Endodermal cell (in vitro differentiated cells): Measurements from ENCODE around the gene AFTPH. TPM values are rescaled to one million over a fixed set of nuclear protein-coding genes. Genes with fewer than 3 reads are reported as not detected.

ENCODE experiments used
- DNase-seq: peaks from one replicate; pipeline ENCODE4 v3.0.0-alpha.2; 2017
- H3K27ac ChIP-seq: 2 replicates; pipeline ENCODE4 v1.5.1; 2013; ENCODE audit warnings: mild to moderate bottlenecking, low read depth, low read length, moderate library complexity
- H3K27me3 ChIP-seq: 2 replicates; pipeline ENCODE4 v1.6.1; 2013; ENCODE audit warnings: mild to moderate bottlenecking, low read length, moderate library complexity; ENCODE audit not compliant: insufficient read depth, control insufficient read depth, poor library complexity, severe bottlenecking
- H3K36me3 ChIP-seq: 2 replicates; pipeline ENCODE4 v1.7.0; 2013; ENCODE audit warnings: mild to moderate bottlenecking, low read length, moderate library complexity; ENCODE audit not compliant: control insufficient read depth, insufficient read depth
- H3K4me1 ChIP-seq: one replicate; pipeline ENCODE4 v1.7.0; 2013; ENCODE audit warnings: low read length; ENCODE audit not compliant: control insufficient read depth, insufficient read depth
- H3K4me3 ChIP-seq: 2 replicates; pipeline ENCODE4 v1.5.1; 2013; ENCODE audit warnings: mild to moderate bottlenecking, low read length, moderate library complexity
- H3K9ac ChIP-seq: 2 replicates; pipeline ENCODE4 v1.6.1; 2013; ENCODE audit warnings: mild to moderate bottlenecking, low read length, moderate library complexity; ENCODE audit not compliant: poor library complexity, severe bottlenecking; ENCODE audit errors: extremely low read depth
- H3K9me3 ChIP-seq: 2 replicates; pipeline ENCODE4 v1.6.1; 2013; ENCODE audit warnings: mild to moderate bottlenecking, low read length, moderate library complexity; ENCODE audit not compliant: control insufficient read depth
- H3K27ac Mint-ChIP-seq: 2 replicates; pipeline ENCODE4 v1.8.0; 2020; ENCODE audit warnings: mixed read lengths
- H3K27me3 Mint-ChIP-seq: 2 replicates; pipeline ENCODE4 v1.8.0; 2021; ENCODE audit warnings: mild to moderate bottlenecking, mixed read lengths; ENCODE audit not compliant: insufficient read depth
- H3K36me3 Mint-ChIP-seq: 2 replicates; pipeline ENCODE4 v1.8.0; 2020; ENCODE audit warnings: low read depth, mixed read lengths
- H3K4me1 Mint-ChIP-seq: 2 replicates; pipeline ENCODE4 v1.8.0; 2020; ENCODE audit warnings: mixed read lengths
- H3K4me3 Mint-ChIP-seq: 2 replicates; pipeline ENCODE4 v1.8.0; 2020; ENCODE audit warnings: mild to moderate bottlenecking, moderate library complexity, mixed read lengths
- H3K9me3 Mint-ChIP-seq: 2 replicates; pipeline ENCODE4 v1.8.0; 2020; ENCODE audit warnings: mild to moderate bottlenecking, mixed read lengths
- WGBS, 2 experiments: methylation state at CpG; one replicate each; pipeline versions ENCODE4 v1.1.5 to v1.1.7; 2013; ENCODE audit warnings: missing lambda C conversion rate in 2 of 2, mixed read lengths in 1 of 2; ENCODE audit not compliant: insufficient coverage in 1 of 2, insufficient read length in 1 of 2; 5-methylcytosine and 5-hydroxymethylcytosine counted together
- total RNA-seq, 2 donors: library from RNA; stranded (reverse); fragmentation: NEBNext Ultra II Directional in 1 of 2; extraction: Animal tissue kit (Norgen Biotek cat#: 25700) in 1 of 2; gene quantifications; 2 replicates in 1 of 2; 3 replicates in 1 of 2; pipeline ENCODE4 v1.2.1, GENCODE V29; 2021
- TF ChIP-seq, protein P1 (sequence below): fragments of 200-600 bp; sonication (generic); conservative IDR thresholded peaks from 2 replicates; pipeline ENCODE4 v1.5.0; 2021; ENCODE audit warnings: antibody characterized with exemption, mild to moderate bottlenecking

The AFTPH gene
- total RNA-seq, 2 donors from 2014 or later, result 13.7 to 21.5 TPM

DNA sequence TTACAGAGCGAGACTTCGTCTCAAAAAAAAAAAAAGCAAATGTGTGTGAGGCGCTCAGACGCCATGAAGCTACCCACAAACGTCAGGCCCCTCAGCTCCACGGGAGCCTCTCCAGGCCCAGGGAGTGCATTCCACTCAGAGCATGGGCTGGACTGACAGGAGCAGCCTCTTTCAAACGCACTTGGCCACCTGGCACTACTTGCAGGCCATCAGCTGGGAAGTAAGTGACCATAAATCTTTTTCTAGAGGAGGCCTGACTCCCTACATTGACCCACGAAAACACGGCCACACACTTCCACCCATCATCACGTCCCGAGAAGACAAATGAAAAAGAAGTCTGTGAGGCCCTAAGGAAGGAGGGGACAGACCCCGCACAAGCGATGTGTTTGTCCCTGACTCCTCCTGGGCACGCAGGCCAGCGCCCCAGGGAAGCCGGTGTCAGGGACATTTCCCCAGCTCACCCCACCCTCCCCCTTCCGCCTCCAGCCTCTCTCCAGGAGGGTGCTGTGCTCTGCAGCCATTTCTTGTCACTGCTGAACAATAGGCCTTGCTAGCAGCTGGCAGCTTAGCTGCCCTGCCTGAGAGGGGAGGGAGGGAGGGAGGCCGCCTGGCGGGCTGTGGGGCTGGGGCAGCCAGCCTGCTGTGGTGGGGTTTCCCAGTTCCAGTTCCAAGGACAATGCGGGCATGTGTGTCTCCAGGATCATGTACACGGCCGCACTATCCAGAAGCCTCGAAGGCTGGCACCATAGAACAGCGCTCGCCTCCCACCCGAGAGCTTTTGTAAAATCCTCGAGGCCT is 103.0 kb downstream of the AFTPH start:
- Histone ChIP-seq H3K9me3 (no peaks in the 10 kb centered on the region), H3K36me3 (peaks cover 12% of the 10 kb centered on the region), H3K9ac (no peak overlapping the region), H3K4me1 (peaks cover 6% of the 10 kb centered on the region), H3K4me3 (no peak overlapping the region), H3K27ac (peak overlapping the region; percentile 93), H3K27me3 (no peaks in the 10 kb centered on the region)
- 72 to 76% methylated on average over 16 to 27 of the region's 27 CpGs for WGBS, 2 experiments
- TF ChIP-seq, protein P1, sequence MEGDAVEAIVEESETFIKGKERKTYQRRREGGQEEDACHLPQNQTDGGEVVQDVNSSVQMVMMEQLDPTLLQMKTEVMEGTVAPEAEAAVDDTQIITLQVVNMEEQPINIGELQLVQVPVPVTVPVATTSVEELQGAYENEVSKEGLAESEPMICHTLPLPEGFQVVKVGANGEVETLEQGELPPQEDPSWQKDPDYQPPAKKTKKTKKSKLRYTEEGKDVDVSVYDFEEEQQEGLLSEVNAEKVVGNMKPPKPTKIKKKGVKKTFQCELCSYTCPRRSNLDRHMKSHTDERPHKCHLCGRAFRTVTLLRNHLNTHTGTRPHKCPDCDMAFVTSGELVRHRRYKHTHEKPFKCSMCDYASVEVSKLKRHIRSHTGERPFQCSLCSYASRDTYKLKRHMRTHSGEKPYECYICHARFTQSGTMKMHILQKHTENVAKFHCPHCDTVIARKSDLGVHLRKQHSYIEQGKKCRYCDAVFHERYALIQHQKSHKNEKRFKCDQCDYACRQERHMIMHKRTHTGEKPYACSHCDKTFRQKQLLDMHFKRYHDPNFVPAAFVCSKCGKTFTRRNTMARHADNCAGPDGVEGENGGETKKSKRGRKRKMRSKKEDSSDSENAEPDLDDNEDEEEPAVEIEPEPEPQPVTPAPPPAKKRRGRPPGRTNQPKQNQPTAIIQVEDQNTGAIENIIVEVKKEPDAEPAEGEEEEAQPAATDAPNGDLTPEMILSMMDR, result peak; percentile 21
- Mint-ChIP-seq H3K4me1 (peaks cover 30% of the 10 kb centered on the region), H3K27ac (no peak overlapping the region), H3K9me3 (no peaks in the 10 kb centered on the region), H3K4me3 (no peak overlapping the region), H3K27me3 (no peaks in the 10 kb centered on the region), H3K36me3 (peaks cover 7% of the 10 kb centered on the region)
- peak; percentile 81 for DNase-seq

DNA sequence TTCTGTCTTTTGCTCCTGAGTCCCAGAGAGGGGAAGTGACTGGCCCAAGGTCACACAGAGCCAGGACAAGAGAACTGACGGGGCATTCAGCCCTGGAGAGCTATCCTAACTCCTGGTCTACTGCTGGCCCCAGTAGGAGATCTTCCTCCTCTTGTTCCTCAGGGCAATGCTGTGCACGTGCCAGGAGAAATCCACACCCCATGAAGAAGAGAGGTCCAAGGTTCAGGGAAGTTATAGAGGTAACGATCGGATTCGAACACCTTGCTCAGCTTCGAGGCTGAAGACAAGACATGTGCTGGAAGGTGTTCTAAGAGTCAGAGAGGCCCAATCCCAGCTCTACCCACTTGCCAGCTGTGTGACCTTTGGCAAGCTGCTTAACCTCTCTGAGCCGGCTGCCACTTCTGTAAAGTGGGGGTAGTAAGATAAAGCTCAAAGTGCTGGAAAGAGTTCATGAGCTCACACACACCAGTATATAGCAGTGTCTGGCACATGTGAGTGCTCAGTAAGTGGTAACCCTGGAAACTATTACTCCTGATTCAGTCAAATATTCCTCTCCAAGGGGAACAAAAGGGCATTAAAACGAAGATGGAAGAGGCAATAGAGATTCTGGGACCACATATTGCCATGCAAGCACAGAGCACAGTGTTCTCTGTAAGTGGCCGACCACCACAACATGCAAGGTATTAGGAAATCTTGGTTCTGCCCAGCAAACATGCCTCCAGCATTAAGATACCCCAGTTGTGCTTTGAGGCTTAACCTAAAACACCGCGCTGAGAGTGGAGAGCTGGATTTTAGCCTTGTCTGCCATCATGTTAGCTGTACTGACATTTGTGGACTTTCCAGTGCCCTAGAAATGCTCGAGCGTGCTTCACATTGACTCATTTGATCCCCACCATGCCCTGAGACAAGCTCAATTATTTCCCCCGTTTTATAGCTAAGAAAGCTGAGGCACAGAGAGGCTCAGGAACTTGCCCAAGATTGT is 104.0 kb downstream of the AFTPH start:
- peaks cover 22% of the 10 kb centered on the region for H3K36me3 ChIP-seq
- no peak overlapping the region for H3K4me3 ChIP-seq
- H3K27me3 ChIP-seq, result no peaks in the 10 kb centered on the region
- H3K9ac ChIP-seq, result no peak overlapping the region
- peak overlapping the region; percentile 93 for H3K27ac ChIP-seq
- peaks cover 6% of the 10 kb centered on the region for H3K4me1 ChIP-seq
- 94 to 96% methylated on average over 13 to 14 of the region's 14 CpGs for WGBS, 2 experiments
- Mint-ChIP-seq H3K4me1 (peaks cover 26% of the 10 kb centered on the region), H3K27me3 (no peaks in the 10 kb centered on the region), H3K9me3 (no peaks in the 10 kb centered on the region), H3K36me3 (peaks cover 9% of the 10 kb centered on the region), H3K4me3 (no peak overlapping the region), H3K27ac (no peak overlapping the region)
- DNase-seq, result no peak
- H3K9me3 ChIP-seq, result no peaks in the 10 kb centered on the region
- TF ChIP-seq, protein P1, result no peak

DNA sequence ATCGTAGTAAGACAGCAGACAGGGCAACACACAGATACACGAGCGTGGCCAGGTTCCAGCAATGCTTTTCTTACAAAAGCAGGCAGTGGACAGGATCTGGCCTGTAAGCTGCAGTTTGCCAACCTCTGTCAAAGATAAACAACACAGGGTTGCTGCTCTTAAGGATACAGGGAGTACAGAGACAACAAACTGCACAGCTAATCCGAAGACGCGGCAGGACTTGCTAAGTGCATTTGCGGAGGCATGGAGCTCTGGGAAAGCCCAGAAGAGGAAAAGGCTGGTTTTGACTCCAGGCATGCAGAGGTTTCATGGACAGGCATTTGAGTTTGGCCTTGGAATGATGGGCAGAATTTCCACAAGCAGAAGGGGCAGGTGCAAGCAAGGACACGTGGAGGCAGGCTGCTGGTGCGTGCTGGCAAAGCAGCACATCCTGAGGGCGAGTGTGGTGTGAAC is 105.2 kb downstream of the AFTPH start:
- H3K9ac ChIP-seq, result no peak overlapping the region
- no peaks in the 10 kb centered on the region for H3K9me3 ChIP-seq
- TF ChIP-seq, protein P1, result no peak
- H3K27ac ChIP-seq, result no peak overlapping the region
- H3K27me3 Mint-ChIP-seq, result no peaks in the 10 kb centered on the region
- H3K4me1 Mint-ChIP-seq, result peaks cover 29% of the 10 kb centered on the region
- H3K36me3 Mint-ChIP-seq, result peaks cover 12% of the 10 kb centered on the region
- peaks cover 32% of the 10 kb centered on the region for H3K36me3 ChIP-seq
- no peak overlapping the region for H3K27ac Mint-ChIP-seq
- H3K4me1 ChIP-seq, result peaks cover 6% of the 10 kb centered on the region
- no peaks in the 10 kb centered on the region for H3K9me3 Mint-ChIP-seq
- peak; percentile 34 for DNase-seq
- H3K4me3 ChIP-seq, result no peak overlapping the region
- no peak overlapping the region for H3K4me3 Mint-ChIP-seq
- no peaks in the 10 kb centered on the region for H3K27me3 ChIP-seq
- WGBS, 2 experiments, result 93 to 99% methylated on average over 8 to 10 of the region's 10 CpGs
